C4-2B (cell line): ENCODE results near the gene LRFN2.

Source experiments
- CTCF ChIP-seq: fragments of 450-650 bp; conservative IDR thresholded peaks from 2 replicates; pipeline ENCODE4 v1.5.1; 2017; ENCODE audit warnings: mild to moderate bottlenecking
- ZFX ChIP-seq: fragments of 450-650 bp; IDR thresholded peaks from 2 replicates; pipeline ENCODE4 v1.6.1; 2017

GRCh38 chr6:40500227-40500626 is 86.9 kb downstream of the LRFN2 start:
- TF ChIP-seq CTCF (no peak), ZFX (no peak)
